HG03378 (cell line): ENCODE measurements around the gene THBD.

Source experiments
- ATAC-seq: cut with Tn5 transposase; IDR thresholded peaks from one replicate; pipeline ENCODE4 v1.9.1; 2021; ENCODE audit warnings: mild to moderate bottlenecking, moderate library complexity; ENCODE audit not compliant: unreplicated experiment

THBD gene

DNA sequence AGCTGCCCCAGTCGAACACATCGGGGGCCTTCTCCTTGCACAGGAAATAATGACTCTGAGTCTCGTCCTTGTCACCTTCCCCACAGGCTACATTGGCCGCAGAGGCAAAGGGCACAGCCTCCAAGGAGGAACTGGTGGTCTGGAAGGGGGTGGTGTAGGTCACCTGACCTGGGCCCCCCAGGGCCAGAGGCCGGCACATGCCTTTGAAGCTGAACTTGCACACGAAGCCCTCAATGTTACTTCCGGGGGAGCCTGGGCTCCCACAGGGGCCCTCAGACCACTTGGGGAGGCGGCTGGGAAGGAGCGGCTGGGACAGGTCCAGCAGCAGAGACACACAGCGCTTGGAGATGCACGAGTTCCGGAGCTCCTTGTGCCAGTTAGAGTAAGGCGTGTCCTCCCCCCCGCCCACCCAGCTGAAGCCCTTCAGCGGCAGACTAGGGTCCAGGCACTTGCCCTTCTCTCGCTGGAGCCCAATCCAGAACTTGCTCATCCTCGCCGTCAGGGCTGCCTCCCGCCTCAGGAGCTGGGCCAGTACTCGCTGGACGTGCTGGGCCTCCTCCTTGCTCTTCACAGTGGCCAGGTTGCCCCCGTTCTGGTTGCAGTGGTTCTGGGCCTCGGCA, 36.1 kb upstream of the THBD start:
- ATAC-seq = no peak

DNA sequence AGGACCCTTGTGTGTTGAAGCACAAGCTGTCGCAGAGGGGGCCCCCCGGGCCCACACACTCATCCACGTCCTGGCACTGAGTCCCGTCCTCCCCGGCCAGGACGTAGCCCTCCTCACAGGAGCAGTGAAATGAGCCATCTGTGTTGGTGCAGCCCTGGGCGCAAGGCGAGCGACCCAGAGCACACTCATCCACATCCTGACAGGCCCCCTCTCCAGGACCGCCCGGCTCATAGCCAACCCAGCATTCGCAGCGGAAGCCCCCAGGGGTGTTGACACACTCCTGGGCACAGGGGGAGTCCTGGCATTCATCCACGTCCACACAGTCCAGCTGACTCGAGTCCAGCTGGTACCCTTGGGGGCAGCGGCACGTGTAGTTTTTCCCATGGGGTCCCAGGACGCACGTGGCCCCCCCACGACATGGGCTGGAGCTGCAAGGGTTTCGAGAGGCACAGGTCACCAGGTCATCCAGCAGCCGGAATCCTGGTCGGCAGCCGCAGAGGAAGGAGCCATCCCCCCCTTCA, 35.4 kb upstream of the THBD start:
- no peak for ATAC-seq

DNA sequence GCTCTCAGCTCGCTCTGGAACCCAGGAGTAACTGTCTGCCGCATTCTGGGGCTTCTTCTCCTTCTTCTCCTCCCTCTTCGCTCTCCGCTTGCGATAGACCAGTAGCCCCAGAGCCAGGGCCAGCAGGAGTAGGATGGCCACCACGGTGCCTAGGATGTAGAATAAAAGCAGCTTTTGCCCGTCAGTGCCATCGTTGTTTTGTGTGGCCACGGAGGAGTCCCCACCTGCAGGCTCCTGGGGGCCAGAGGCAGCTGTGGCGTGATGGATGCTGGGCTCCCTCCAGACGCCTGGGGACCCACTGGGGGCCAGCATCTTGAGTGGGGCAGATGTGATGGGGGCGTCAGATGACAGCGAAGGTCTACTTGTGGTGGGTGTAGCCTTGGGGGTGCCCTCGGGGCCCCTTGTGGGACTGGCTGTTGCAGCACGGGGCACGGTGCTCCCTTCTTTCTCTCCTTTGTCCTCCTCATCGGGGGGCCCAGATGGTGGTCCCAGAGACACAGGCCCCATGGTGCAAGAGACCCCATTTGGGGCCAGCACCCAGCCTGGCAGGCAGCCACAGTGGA, 34.9 kb upstream of the THBD start:
- no peak for ATAC-seq

DNA sequence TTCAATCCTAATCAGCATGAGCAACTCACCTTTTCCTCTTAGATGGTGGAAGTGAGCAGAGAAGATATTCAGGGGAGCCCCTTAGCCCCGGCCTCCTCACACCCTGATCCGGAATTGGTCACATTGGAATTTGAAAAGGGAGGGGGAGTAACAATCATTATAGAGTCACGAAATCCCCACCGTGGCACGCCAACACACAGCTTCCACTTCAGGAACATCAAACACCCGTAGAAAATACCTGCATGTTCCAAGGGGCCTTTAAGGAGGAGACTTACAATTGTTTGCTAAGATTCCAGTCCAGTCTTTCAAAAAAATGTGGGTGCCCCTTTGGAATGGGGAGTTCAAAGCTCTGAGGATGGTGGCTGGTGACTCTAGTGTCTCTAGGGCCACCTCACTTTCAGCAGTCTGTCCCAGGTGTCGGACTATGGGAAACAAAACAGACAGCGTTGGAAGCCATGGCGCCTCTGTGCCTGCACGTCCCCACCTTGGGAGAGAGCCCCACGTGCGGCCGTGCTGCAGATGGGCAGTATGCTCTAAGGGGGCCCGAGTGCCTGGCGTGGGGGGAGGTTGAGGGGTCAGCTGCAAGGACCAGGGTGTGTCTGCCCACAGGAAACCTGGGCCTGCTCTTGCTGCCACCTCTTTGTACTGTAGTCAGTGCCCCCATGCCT, 34.2 kb upstream of the THBD start:
- ATAC-seq = no peak

DNA sequence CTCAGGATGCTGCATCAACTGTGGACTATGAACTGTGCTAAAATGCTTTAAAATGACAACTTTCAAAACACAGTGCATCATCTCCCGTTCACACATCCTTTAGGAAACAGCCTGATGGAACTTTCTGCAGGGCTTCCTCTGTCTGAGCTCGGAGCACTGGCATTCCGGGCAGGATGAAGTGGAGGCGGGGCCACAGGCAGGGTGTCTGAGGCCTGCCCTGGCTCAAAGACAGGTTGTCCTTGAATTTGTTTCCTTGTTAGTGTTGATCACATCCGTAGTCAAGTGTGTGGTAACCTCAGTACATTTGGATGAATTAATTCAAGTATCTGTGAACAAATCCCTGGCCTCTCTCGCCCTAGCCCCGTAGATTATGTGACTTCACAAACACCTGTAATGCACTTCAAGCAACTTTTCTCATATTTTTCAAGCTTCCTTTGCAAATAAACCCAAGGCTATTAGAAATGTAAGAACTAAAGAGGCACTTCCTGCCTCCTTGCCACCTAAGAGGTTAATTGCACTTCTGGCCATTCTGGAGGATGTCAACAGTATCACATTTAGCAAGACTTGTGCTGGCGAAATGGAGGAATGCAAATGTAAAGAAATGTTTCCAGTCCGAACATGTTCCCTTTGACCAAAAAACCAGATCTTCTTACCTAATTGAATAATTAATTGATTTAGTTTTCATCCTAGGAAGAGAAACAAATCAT, 33.5 kb upstream of the THBD start:
- ATAC-seq = no peak

DNA sequence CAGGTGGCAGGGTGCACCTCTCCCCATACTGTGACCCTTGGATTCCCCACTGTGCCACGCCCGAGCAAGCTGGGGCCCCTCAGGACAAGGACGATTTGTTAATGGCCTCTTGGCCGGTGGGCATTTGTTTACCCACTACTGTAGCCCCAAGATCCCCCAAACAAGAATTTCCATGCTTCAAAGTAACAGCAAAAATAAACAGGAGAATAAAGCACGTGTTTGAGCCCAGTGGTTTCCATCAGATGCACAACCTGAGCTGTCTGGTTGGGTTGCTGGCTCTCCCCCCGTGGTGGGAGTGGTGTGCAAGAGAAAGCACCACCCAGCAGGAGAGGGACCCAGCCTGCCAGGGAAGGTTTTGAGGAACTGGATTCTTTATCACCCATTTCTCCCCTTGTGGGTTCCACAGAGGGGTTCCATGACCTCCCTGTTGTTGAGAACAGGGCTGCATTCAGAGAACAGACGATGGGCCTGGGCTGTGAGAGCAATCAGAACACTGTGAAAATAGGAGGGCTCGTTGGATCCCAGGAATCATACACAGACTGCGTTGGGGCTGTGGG, 31.9 kb upstream of the THBD start:
- no peak for ATAC-seq

DNA sequence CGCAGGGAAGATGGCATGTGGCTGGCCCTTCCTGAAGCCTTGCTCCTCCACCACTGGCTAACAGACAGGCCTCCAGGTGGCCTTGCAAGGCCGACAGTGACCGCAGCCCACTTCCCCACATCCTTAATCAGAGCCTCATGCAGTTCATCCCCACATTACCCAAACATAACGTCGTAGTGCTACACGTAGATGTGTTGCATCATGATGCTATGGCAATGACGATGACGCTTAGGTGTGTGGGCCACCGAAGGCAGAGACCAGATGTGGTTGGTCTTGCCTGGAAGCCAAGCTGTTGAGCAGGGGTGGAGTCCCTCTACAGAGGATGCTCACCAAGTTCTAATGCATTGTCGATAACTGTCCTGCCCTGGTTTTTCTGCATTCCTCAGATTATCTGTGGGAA, 31.0 kb upstream of the THBD start:
- ATAC-seq = no peak

DNA sequence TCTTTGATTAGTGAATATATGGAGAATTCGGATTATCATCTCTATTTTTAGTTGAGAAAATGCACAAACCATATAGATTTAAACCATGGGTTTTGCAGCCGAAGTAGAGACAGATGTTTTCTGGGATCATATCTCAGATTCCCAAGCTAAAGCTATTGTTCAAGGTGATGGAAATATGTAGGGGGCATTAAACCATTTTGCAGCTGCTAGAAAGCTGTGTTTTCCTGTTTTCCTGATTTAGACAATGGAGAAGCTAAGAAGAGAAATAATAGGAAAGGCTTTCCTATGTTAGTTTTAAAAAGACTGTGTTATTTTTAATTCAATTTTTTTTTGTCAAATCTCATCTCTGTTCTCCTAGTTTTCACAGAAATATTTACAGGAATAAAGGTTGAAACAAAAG, 30.5 kb upstream of the THBD start:
- ATAC-seq = no peak

DNA sequence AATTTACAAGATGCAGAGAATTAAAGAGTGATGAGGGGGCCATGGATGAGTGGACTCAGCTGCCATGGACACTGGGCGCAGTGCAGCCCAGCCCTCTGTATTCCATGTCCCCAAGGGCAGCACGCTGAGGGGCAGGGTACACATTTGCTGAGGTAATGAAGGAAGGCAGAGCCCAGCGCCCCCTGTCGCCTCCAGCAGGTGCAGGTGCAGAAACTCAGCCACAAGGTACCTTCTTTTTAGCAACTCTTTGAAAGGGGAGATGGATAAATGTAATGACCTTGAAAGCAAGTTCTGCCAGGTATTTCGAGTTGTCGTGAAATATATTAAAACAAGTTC, 29.5 kb upstream of the THBD start:
- no peak for ATAC-seq

DNA sequence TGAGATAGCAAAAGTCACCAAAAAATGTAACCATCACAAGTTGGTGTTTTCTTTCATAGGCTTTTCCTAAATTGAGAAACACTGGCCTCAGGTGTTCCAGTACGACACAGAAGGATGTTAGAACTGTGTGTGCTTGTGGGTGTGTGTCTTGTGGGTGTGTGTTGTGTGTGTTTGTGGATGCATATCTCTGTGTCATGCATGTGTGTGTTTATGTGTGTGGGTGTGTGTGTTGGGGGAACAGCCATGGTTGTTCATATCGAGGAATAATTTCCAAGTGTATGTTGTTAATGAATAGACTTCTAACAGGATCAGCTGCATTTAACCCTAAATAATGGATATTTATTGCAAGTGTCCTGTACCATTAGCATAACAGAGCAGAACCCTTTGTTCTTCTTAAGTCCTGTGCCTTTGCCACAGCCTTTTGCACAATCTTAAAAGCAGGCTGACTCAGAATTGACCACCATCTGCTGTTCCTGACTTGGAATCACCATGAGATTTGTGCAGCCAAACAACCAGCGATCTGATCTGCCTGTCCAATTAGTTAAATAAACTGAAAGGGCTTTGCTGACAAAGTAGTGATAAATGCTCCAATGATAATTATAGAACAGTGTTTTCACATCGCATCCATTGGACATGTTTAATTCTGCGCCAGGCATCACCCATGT, 29.0 kb upstream of the THBD start:
- ATAC-seq = no peak

DNA sequence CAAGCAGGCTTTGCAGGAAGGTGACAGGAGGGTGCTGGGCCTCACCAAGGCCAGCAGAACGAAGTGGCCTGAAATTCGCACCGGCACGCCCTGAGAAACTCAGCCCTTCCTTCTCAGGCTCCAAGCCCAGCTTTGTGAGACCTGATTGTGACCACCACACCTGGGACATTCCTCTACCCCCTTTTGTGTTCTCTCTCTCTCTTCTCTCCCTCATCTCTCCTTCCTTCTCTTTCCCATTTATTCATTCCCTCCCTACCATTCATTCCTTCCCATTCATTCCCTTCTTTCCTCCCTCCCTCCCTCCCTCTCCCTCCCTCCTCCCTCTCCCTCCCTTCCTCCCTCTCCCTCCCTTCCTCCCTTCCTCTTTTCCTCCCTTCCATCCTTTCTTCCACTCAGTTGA, 27.8 kb upstream of the THBD start:
- no peak for ATAC-seq

DNA sequence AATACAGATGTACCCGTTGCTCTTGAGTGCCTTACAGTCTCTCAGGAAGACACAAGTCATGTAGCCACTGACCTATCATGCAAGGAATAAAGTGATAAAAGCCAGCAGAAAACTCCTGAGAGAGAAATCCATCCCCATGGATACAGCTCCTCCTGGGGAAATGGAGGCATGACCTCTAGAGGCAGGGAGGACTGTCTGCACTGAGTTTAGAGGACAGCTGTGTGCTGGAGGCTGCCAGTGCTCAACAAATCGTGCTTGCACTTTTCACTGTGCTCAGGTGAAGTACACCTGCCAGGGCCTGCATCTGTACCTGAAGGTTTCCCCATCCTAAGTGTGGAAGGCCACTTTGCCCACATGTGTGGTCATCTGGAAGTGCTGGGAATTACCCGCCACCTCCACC, 24.6 kb upstream of the THBD start:
- no peak for ATAC-seq

DNA sequence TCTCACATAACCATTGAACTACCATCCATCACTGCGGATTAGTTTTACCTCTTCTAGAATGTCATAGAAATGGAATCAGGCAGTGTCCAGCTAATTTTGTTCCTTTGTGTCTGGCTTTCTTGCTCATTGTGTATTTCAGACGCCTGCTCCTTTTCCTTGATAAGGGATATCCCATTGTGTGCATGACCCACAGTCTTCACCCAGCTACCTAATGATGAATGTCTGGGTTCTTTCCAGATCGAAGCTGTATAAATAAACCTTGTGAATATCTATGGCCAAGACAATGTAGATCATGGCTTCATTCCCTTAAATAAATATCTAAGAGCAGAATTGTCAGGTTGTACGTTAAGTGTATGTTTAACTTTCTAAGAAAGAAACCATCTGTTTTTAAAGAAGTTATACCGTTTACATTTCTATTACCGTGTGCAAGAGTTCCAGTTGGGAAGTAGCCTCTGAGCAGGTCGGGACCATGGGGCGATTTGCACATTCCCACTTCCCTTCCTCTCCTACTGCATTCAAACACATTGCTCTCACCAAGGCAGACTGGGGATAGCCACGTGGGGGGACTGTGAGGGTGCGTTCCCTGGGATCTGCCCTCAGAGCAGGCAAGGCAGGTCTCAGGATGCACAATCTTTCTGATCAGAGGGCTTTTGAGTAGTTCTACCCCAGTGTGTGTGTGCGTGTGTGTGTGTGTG, 23.6 kb upstream of the THBD start:
- ATAC-seq = no peak

DNA sequence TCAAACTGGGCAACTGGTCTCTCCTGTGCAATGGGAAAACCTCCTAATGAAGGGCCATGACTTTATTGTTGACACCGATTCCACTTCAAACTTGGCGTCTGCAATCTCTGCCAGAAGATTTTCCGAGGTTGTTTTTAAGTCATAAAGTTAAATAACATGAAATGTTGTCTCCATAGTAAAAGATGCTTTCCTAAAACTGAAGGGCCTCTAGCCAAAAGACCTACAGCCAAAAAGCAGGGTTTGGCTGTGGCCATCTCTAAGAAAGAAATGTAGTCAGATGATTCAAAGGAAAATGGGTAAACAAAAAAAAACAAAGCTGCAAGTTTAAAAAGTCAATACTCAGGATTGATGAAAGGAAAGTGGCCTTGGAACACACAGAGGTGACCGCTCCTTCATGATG, 22.5 kb upstream of the THBD start:
- ATAC-seq = no peak

DNA sequence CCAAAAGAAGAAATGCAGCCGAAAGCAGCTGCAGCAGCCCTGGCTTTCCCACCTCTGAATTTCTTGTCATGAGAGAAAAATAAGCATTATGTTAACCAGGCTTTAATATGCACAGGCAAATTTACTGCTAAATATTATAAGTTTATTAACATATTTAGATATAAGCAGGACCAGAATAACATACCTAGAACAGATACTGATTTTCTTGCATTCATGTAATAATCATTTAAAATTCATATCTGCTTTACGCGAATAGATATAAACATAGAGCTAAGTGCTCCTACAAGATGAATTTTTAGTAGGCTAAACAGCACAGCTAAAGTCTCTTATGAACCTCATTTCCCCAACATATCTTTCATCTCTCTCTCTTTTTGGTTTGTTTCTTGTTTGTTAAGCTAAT, 21.9 kb upstream of the THBD start:
- ATAC-seq = no peak

DNA sequence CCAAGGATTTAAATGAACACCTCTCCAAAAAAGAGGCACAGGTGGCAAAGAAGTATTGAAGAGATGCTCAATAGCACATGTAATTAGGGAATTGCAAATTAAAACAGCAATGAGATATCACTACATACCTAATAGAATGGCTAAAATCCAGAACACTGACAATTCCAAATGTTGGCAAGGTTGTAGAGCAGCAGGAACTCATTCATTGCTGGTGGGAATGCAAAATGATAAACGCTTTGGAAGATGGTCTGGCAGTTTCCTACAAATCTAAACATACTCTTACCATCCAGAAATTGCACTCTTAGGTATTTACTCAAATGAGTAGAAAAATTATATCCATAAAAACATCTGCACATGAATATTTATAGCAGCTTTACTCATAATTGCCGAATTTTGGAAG, 19.6 kb upstream of the THBD start:
- no peak for ATAC-seq

DNA sequence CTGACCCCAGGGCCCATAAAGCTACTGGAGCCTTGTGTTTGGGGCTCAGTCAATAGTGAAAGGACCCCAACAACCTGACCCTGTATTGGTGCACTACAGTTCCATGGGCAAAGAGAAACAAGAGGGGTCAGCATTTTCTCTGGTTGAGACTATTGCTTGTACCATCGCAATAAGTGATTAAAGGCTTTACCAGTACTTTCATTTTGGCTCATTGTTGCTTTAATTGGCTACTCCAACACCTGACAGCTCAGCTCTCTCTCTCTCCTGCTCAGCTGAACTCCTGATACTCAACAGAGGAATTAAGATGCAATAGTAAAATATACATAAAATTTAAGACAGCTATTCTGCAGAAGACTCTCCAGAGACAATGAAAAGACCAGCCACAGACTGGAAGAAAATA, 18.8 kb upstream of the THBD start:
- no peak for ATAC-seq

DNA sequence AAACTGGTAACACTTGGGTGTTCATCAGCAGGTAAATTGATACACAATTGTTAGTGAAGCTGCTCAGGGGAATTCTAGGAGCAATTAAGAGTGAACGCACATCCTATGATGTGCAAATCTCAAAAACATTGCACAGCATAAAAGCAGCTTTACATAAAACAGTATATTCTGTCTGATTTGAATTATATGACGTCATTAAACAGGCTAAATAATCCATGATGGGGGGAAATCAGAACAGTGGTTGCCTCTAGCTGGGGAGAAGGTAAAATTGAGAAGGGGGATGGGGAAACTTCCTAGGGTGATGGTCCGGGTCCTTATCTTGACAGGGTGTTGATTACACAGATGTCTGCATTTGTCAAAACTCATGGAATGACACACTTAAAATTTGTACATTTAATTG, 17.3 kb upstream of the THBD start:
- no peak for ATAC-seq

DNA sequence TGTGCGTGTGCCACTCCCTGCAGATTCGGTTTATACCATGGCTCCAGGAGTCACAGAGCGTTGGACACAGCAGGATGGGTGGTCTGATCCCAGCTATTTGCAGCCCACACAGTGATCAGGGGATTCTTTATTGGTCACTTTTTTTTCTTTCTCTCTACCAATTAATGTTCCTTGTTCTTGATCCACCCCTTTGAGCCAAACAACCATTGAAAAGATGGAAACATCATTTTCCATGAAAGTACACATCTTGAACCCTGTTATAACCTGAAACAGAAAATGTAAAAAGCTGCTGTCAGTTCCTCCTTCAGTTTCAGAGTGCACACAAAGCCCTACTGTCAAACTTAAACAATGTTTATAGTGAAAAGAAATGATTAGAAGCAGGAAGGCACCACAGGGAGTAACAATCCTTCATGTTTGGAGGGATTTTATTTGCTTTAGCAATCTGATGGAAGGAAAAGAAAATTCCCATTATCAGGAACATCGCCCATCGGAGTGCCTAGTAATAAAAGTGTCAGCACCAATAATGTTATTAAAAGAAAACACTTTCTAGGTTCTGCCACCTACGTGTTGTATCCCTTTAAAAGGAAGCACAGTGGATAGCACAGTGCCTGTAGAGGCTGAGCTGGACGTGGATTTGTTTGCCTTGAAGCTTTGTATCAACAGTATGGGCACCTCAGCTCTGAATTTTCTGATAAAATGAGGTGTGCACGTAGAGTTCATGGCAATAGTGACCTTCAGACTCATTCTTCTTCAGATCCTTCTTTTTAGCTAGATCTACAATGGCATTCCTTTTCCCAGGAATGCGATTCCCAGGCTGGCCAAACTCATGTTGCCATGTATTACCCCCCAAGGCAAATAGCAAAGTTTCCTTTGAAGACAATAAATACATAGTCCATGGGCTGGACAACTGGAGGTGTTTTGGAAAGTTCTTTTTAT, 16.1 kb upstream of the THBD start:
- no peak for ATAC-seq

DNA sequence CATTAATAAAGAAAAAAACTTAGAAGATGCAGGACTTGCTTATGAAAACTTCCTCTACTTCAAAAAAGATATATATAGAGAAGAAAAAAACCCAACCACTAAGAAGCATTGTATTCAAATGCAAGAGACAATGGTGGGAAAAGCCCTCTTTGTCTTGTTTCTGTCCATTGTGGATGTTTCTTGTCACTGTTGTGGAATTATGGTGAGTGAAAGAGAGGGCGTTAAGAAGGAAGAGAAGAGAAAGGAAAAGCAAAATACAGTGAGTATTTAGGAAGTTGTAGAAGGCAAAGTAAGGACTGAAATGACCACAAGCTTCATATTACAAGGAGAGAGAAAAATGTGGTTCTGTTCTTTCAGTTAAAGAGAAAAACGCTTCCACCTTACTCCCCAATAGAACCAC, 14.1 kb upstream of the THBD start:
- no peak for ATAC-seq
